HG03135 (cell line): ENCODE results near the gene TLCD4.
A peak's percentile ranks its signal among the peaks of the same experiment; 100 is the strongest.

Source experiments
- ATAC-seq: cut with Tn5 transposase; IDR thresholded peaks from one replicate; pipeline ENCODE4 v1.9.1; 2021; ENCODE audit warnings: mild to moderate bottlenecking, moderate library complexity; ENCODE audit not compliant: unreplicated experiment

The TLCD4 gene

DNA sequence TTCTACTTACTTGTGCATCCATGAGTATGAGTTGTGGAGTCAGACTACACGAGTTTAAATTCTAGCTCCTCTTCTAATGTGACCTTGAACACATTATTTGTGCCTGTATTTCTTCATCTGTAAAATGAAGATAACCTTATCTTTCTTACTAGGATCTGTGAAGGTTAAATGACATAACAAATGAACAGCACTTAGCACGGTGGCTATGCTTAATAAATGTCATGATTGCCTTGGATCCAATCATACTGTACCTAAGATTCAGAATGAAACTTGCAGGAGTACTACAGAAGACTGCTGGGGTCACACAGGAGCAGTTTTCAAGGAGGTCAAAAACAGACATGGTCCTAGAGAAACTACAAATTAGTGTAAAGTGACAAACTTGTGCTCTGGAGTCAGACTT lies 22.2 kb upstream of the TLCD4 start:
- no peak for ATAC-seq

DNA sequence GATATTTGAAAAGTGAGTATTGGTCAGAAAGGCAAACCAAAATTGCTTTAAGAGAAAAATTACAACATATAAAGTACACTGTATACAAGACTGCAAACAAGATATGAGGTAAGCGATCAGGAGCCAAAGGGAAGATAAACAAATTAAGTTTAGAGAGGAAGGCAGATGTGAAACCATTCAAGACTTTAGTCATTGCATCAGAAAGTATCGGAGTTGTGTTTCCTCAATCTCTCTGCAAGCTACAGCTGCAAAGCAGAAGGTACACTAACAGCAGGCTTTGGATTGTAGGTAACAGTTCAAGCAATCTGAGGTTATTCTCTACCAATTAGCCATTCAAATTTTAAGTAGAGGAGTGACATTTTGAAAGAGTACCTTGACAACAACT lies 21.3 kb upstream of the TLCD4 start:
- peak; percentile 90 for ATAC-seq

DNA sequence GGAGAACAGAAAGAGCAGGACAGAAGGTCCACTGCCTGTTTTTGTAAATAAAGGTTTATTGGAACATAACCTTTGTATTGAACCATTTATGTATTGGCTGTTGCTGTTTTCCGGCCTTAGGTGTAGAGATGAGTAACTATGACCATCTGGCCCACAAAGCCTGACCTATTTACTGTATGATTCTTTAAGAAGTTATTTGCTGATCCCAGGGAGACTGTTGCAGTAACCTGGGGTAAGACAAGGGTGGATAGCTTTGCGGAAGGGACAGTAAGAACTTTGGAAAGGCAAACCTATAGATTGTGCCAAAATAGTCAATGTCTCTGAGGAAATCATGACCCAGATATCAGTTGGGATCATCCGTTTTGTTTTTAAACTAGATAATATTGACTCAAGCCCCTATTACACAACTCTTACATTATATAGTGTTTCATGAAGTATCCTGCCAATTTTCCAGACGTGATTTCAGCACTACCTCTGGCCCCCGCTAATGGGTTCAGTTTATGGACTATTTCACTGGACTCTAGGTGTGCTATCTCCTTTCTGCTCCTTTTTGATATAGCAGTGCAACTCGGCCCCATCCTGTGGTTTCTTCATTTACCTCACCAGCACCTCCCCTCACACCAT lies 20.8 kb upstream of the TLCD4 start:
- ATAC-seq = no peak

DNA sequence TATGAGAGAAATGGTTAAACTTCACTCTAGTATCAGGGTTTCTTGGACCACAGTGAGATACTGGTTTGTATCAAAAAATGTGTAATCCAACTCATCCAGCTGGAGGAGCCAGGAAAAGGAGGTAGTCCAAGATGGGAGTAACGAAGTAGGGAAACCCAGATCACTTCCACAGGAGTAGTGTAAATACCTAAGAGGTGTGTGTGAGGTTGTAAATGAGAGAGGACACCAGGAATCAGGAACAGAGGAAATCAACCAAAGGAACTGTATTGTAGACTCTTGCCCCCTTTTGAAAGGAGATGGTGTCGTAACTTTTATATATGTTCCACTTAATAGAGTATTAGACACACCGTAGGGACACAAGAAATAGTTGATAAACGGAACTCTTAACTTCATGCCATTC lies 19.7 kb upstream of the TLCD4 start:
- no peak for ATAC-seq

DNA sequence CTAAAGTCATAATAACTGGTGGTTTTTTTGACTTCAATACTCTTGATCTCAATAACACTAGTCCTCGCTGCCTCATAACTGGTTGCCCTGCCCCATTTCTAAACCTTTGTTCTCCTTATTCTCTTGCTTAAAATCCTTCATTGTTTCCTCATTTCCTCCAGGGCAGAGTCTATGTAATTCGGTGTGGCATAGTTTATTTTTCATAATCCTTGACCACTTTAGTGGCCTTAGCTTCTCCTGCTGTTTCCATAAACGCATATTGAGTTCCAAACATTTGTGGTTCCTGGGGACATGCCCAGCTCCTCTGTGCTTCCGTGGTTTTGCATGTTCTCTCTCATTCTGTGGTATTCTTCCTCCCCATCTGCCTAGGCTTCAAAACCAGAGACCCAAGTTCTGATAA lies 19.0 kb upstream of the TLCD4 start:
- ATAC-seq = no peak

DNA sequence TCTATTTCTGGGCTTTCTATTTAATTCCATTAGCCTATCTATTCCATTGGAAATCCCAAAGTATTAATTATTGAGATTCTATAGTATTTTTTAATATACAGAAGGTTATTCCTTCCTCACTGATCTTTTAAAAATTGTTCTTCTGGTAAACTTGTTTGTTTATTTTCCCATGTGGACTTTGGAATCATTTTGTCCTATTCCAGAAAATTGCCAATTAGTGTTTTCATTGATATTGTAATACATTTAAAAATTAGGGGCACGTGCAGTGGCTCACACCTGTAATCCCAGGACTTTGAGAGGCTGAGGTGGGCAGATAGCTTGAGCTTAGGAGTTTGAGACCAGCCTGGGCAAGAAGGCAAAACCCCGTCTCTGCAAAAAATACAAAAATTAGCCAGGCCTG lies 8.4 kb upstream of the TLCD4 start:
- no peak for ATAC-seq

DNA sequence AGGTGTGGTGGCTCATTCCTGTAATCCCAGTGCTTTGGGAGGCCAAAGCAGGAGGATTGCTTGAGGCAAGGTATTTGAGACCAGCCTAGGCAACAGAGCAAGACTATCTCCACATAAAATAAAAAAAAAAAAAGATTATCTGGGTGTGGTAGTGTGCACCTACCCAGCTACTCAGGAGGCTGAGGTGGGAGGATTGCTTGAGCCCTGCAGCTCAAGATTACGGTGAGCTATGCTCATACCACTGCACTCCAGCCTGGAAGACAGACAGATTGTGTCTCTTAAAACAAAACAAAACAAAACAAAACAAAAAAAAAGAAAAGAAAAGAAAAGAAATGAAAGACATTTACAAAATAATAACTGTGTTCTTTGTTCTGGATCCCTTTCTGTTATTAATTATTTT lies 6.1 kb upstream of the TLCD4 start:
- ATAC-seq = no peak

DNA sequence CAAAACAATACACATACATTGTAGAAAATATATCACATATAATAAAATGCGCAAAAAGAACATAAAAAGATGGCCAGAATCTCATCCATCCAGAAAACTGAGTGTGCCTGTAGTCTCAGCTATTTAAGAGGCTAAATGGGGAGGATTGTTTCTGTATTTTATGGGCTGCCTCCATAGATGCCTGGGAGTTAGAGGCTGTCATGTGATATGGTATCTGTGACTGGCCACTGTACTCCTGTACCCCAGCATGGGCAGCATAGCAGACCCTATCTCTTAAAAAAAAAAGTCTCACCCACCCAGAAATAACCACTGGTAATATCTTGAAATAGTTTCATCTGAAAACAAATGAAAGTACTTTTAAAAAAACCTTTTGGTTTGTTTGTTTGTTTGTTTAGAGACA lies 3.5 kb upstream of the TLCD4 start:
- no peak for ATAC-seq

DNA sequence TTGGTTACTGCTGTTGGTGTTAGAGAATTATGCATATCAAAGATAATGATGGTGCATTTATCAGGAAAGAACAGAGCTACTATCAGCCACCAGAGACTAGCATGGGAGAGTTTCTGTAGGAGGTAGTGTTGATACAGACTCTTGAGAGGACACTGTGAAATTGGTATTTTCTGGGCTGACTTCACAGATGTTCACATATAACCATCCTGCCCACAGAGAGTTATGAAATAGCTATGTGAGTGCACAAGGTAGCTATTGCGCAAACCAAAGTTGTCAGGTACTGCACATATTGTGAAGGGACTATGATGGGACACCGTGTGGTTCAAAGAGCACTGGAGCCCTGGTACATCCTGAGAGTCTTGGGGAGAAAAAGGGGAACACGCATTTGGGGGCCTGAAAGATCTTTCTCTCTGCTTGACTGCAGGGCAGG lies 1.4 kb upstream of the TLCD4 start:
- ATAC-seq = no peak

DNA sequence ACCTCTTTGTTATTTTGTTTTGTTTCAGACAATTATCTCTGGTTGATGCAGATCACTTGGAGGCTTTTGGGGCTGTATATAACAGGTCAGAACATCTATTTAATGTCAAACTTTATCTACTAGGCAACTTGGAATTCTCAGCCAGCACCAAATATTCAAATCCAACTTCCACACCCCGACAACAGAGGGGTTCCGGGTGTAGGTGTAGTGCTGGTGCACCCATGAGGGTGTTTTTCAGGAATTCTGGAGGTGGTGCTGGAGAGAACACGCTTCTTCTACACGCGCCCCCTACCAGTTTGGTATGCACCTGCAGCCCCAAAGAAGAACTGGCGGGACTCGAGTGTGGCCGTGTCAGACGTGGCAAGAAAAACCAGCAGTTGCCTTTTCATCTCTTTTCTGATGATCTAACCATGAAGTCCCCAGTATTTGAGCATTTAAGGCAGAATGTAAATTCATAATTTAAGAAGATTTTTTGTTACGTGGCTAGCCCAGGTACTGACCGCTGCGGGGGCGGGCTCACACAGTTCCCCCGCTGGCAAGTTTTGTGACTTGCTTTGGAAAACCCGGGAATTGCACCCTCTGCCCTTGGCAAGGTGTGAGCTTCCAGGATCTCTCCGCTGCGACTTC lies 462 bp upstream of the TLCD4 start:
- ATAC-seq = peak; percentile 63

DNA sequence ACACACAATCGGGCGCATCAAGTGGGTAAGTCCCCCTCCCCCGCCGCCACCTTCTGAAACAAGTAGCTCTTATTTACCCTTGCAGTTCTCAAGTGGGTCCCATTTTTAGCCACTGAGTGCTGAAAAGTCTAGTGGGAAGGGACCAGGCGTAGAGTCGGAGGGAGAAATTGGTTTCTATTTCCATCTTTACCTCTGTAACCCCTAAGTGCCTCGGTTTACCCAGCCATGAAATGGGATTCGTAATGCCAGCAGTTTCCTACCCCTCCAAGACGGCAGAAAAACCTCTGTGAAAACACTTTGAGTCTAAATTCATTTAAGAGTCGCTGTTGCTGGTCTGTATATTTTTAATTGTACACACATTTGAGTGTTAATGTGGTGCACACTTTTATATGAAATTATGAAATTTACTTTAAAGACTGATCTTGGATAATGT lies 928 bp downstream of the TLCD4 start:
- ATAC-seq = no peak

DNA sequence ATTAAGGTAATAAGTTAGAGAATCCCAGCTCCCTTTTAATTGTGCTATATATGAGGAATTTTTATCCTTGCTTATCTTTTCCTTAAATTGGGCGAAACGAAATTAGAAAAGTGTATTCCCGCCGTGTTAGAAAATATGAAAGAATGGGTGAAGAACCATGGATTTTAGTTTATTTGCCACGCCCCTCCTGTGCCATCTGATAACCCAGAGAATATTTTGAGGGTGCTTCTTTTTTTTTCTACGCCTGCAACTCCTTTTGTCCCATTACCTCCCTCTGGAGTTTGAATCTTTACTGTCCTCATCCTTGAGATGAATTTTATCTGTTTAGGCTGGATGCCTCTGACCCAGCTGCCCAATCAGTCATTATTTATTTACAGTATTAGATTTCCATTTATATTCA lies 1.6 kb downstream of the TLCD4 start:
- ATAC-seq = no peak

DNA sequence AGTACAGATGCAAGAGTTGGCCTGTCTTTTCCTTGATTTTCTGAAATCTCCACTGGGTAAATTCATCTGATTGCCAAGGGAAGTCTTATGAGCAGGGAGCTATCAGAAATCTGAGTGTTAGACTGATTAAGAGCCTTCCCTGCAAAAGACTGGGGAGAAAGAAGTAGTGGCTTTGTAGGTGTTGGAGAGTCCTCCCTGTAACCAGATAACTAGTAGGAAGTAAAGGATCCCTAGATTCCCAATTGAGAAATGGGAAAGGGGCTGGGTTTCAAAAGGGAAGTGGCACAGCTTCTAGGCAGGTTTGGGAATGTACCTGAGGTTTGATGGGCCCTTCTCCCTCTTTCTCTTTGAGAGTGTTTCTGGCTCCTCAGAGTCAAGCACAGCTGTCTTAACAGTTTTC lies 2.1 kb downstream of the TLCD4 start:
- no peak for ATAC-seq

DNA sequence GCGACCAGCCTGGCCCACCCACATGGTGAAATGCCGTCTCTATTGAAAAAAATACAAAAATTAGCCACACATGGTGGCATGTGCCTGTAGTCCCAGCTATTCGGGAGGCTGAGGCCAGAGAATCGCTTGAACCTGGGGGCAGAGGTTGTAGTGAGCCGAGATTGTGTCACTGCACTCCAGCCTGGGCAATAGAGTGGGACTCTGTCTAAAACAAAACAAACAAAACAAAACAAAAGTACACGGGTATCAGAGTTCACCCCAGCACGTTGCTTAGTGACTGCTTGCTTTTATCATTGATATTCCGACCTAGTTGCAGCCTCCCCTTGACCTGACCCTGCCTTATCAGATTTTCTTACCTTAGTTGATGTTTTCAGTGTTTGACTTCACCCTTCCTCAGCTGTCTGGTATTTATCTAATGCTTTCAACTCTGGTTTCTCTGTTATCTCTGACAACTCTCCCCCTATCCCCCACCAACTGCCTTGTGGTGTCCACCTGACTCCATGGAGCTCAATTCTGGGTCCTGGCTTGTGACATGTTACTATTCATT lies 5.1 kb downstream of the TLCD4 start:
- ATAC-seq = no peak

DNA sequence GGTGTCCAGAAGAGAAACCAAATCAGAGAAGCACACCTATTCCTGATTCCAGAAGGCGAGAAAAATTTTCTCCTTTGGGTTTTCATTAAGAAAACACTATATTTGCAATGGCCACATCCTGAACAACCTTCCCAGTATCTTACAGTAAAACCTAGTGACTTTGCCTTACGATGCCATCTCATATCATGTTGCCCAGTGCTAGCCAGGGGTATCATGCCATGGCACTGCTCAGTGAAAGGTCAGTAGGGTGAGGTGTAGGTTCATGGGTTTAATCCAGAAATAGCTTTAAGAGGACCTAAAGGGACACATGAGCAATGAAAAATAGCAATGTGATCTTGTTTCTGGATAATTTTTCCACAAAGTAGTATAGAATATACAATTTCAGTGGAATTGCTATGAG lies 7.2 kb downstream of the TLCD4 start:
- no peak for ATAC-seq

DNA sequence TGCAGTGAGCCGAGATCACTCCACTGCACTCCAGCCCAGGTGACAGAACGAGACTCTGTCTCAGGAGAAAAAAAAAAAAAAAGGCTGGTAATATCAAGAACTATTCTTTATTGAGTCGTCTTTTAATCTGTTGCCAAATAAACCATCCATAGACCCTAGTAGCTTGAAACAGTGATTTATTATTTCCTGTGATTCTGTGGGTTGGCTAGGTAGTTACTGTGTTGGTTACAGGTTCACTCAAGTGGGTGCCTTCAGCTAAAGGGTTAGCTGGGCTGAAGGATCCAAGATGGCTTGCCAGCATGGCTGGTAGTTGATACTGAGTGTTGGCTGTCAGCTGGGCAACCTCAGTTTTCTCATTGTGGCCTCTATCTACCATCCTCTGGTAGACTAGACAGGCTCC lies 9.2 kb downstream of the TLCD4 start:
- ATAC-seq = no peak

DNA sequence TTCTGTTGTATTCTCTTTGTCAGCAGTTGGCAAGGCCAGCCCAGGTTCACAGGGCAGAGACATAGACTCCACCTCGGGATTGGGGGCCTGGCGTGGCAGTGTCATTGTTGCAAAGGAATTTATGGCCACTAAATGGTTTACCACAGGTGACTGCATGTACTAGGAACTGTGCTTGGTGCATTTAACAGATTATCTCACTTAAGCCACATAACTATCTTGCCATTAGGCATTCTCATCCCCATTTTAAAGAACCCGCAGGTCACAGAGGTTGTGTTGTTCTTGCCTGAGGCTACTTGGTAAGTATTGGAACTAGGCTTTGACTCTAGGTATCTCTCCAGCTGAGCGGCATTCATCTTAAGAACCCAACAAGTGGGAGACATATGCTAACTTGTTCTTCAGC lies 9.7 kb downstream of the TLCD4 start:
- ATAC-seq = no peak

DNA sequence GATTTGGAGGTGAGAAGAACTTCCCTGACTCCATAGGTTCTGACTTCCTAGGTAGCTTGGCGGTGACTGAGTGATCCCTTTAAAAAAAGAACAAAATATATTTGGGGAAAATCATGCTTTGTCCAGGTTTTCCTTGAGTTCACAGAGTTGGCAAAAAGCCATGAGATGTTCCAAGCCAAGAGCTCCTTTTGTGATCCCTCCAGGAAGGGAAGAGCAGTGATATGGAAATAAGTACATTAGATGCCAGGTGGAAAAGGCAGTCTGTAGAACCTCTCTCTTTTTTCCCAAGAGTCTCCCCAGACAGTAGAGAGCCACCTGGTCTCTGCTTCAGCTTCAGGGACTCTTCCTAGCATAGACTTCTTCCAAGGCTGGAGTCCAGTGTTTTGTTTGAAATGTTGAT lies 10.2 kb downstream of the TLCD4 start:
- ATAC-seq = no peak

DNA sequence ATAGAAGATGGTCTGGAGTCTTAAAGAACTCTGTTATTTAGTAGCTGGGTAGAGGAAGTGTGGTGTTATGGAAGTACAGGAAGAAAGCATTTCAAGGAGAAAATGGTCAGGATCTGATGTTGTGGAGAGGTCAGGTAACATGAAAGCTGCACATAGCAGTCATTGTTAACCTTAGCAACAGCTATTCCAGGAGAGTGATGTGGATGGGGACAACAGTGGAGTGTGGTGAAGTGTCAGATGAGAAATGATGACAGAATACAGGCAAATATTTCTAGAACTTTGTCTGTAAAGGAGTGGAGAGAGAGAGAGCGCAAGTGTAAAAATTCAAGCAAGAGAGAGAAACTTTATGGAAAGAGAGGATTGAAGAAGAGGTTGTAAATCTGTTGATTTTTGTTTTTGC lies 15.6 kb downstream of the TLCD4 start:
- ATAC-seq = no peak

DNA sequence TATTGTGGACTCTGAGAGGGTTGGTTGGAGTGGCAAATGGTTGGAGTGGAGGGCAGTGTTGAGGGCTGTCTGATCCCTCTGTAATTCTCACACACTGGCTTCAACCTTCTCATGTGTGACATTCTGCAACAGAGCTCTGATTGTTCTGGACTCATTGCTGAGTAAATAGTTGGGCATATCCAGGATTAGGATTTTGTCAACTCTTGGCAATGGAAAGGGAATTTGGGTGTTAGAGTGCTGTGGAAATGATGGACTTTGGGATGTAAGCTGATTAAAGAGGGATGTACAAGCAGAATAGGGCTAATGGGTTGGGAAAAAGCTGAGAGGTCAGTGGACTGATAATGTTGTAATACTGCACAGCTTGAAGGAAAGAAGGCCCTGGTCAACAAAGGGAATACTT lies 16.5 kb downstream of the TLCD4 start:
- ATAC-seq = no peak

DNA sequence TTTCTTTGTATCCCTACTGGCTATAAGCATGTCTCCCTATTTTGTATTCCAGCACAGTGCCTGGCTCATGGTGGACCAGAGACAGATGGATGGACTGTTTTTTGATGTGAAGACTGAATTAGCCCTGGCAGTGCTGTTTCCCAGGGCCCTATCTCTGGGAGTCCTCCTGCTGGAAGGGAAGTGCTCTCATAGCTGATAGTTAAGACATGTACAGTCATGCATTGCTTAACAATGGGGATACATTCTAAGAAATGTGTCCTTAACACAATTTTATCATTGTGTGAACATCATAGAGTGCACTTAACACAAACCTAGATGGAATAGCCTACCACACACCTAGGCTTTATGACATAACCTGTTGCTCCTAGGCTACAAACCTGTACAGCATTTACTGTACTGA lies 21.1 kb downstream of the TLCD4 start:
- no peak for ATAC-seq

DNA sequence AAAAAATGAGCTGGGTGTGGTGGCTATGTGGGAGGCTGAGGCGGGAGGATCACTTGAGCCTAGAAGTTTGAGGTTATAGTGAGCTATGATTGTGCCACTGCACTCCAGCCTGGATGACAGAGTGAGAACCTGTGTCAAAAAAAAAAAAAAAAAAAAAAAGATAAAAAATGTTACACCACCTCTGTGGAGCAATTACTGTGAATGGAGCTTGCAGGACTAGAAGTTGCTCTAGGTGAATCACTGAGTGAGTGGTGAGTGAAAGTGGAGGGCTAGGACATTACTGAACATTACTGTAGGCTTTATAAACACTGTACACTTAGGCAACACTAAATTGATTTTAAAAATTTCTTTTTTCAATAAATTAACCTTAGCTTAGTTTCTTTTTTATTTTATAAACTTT lies 21.9 kb downstream of the TLCD4 start:
- ATAC-seq = no peak

DNA sequence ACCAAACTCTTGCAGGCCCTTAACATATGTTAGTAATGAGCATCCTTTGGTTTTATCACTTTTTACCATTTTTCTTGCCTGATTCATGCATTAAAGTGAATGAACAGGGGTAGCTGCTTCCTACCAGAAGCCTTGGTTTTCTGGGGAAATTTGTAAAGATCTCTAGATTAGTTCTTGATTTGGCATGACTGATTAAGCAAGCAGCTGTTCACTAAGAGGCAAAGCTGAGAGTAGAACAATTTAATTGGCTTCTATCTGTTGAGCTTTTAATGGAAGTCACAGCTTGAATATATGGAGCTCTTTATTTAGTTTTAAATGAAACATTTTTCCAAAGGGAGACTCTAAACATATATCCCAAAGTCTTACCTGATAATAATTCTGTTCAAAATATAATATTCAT lies 23.6 kb downstream of the TLCD4 start:
- no peak for ATAC-seq
